ENCODE data around the gene PSME1. TPM values are rescaled to one million over a fixed set of nuclear protein-coding genes. Genes with fewer than 3 reads are reported as not detected.

PSME1 gene
- total and polyA plus RNA-seq, 2 of the 13 experiments (the other 11 are each of a cell fraction or from before 2014, with no cell fraction given), result 159 to 608 TPM

GRCh38 chr14:24114532-24115421 is 21.2 kb upstream of the PSME1 start, which contains the start of the genes DCAF11 and NRL (continued):
- TF ChIP-seq ZNF607 (CRISPR knock-in tag; IDR thresholded peaks at IDR 0.05; ENCODE audit: borderline replicate concordance), result peak; percentile 99
- peak; percentile 89 for TF ChIP-seq ZFP91 (CRISPR knock-in tag; IDR thresholded peaks at IDR 0.05; ENCODE audit: borderline replicate concordance)
- peak; percentile 95 for TF ChIP-seq ZNF275 (CRISPR knock-in tag; IDR thresholded peaks at IDR 0.05; ENCODE audit: borderline replicate concordance)
- no peak for TF ChIP-seq ZNF597 (CRISPR knock-in tag; IDR thresholded peaks at IDR 0.05)
- TF ChIP-seq ZNF414 (CRISPR knock-in tag; IDR thresholded peaks at IDR 0.05), result no peak
- TF ChIP-seq GRHL1 (CRISPR knock-in tag; conservative IDR thresholded peaks at IDR 0.05), result no peak
- TF ChIP-seq MTERF4 (CRISPR knock-in tag; IDR thresholded peaks at IDR 0.05), result peak; percentile 95
- peak; percentile 97; the same call in 1 of the 2 replicates for TF ChIP-seq ZNF704 (CRISPR knock-in tag; IDR thresholded peaks at IDR 0.05; ENCODE audit: borderline replicate concordance)
- peak; percentile 100 for TF ChIP-seq RBFOX2 (IDR thresholded peaks at IDR 0.05; ENCODE audit: low read depth, low read length)
- no peak for TF ChIP-seq ZNF382 (CRISPR knock-in tag; IDR thresholded peaks at IDR 0.05; ENCODE audit: borderline replicate concordance)
- TF ChIP-seq ZNF441 (CRISPR knock-in tag; IDR thresholded peaks at IDR 0.05; ENCODE audit: borderline replicate concordance), result peak; percentile 78
- 0 out of 2 replicates have a peak, but pooled peaks have one; percentile 28 for TF ChIP-seq ATF5 (CRISPR knock-in tag; IDR thresholded peaks at IDR 0.05; ENCODE audit: low read depth)
- peak; percentile 49; the same call in 1 of the 2 replicates for TF ChIP-seq NR2F6 (IDR thresholded peaks at IDR 0.05)
- TF ChIP-seq NR2F6 (CRISPR knock-in tag; IDR thresholded peaks at IDR 0.05), result peak; percentile 78
- peak; percentile 88 for TF ChIP-seq ARNT2 (CRISPR knock-in tag; IDR thresholded peaks at IDR 0.05; ENCODE audit: low read depth)
- TF ChIP-seq RNF2 (conservative IDR thresholded peaks at IDR 0.05; ENCODE audit: low read depth), result peak; percentile 100
- TF ChIP-seq POLR2AphosphoS2 (IDR thresholded peaks at IDR 0.05; ENCODE audit: low read depth, low read length), result peak; percentile 87; the same call in 1 of the 2 replicates
- 0 out of 2 replicates have a peak, but pooled peaks have one; percentile 24 for TF ChIP-seq ISX (CRISPR knock-in tag; conservative IDR thresholded peaks at IDR 0.05)

All from HepG2 (cell line).